HG02981 (cell line): ENCODE data around the gene CMIP.
"Not testable (repeated sequence)": the region's sequence is repeated elsewhere in the genome, so short reads cannot be mapped to it uniquely, and the experiment has no call there.

ENCODE experiments used
- ATAC-seq: cut with Tn5 transposase; IDR thresholded peaks from one replicate; pipeline ENCODE4 v1.9.1; 2021; ENCODE audit warnings: mild to moderate bottlenecking, moderate library complexity; ENCODE audit not compliant: unreplicated experiment

Gene CMIP

DNA sequence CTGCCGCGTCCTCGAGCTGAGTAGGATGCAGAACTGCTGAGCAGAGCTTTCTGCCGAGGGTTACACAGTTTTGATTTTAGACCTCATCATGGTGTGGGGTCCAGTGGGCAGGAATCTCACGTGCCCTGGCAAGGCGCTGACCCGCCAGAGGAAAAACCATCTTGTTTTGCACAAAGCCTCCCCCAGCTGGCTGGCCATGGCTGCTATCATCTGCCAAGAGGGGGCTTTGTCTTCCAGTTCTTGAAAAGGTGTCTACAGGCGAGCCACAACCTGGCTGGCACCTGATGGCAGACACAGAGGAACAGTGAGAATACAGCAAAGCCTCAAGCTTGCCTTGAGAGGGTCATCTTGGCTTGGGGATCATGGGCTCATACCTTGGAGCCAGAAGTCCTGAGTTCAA lies 118.3 kb downstream of the CMIP start:
- no peak for ATAC-seq

DNA sequence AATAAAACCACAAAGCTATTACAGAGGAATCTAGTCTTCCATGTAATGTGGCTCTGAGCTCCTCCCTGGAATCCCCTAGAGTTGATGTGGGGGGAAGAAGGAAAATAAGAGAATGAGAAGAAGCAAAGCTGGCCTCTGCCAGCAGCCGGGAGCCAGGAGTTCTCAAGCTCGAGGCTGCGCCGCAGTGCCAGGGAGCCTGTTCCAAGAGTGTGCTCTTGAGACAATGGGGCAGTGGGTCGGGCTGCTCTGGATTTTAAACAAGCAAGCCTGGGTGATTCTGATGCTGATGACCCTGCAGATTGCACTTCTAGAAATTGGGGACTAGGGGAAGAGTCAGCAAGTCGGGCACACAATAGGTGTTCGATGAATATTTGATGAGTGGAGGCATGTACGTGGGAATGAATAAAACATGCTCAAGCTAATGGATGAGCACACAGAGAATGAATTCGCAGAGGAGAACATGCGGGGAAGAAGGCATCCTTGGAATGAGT lies 119.9 kb downstream of the CMIP start:
- no peak for ATAC-seq

DNA sequence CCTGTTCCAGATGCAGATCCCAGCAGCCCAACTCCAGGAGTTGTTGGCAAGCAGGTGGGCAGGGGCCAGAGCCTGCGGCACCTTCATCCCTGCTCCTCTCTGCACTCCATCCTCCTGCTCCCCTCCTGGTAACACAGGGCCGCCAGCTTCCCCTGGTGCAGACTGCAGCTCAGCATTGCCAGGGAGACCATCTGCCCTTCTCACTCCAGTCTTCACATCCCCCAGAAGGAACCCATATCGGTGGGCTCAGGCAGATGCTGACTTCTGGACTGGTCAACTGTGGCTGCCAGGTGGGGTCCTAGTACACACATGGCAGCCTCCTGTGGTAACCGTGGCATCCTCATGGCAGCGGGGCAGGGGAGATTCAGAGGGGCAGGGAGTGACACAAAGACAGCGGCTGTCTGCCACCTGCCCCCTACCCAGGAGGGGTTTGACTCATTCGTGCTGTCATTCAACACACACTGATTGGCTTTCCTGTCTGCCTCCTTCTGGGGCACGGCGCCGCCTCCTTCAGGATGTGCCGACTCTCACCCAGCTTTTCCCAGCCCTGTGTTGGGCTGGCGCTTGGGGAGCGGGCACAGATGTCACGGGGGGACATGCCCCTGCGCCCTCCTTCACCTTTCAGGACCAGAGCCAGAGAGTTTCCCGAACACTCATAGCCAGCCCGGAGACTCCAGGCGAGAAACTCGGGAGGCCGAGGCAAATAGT lies 120.9 kb downstream of the CMIP start:
- no peak for ATAC-seq

DNA sequence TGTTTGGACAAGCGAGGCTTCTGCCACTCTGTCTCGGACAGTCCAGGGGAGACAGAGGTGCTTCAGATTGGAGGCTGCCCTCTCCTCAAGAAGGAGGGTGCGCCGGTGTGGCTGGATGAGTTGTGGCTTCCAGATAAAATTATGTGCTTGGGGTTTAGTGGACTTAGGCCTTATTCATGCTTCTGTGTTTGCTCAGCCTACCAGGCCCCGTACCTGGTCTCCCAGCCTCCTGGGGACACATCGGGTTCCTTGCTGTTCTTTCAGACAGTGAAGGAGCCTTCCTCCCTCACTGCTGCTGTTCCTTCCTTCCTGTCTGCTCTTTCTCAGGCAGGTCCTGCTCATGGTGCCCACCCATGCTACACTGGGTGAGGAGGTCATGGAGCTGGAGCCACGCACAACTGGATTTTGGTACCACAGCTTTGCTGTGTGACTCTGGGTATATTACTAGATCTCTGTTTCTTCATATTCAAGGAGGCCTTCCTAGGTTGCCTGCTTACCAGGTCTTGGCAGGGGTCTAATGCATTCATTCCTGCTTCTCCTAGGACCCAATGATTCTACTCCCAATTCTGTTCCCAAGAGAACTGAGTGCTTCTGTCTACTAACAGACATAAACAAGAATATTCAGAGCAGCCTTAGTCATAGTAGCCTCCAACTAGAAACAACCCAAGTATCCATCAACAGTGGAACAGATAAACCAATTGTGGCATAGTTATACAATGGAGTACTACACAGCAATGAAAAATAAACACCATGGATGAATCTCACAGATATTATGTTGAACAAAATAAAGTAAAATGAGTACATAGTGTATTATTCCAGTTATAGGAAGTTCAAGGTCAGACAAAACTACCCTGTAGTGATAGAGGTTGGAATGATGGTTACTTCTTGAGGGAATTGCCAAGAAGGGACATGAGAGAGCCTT lies 121.7 kb downstream of the CMIP start:
- ATAC-seq = no peak

DNA sequence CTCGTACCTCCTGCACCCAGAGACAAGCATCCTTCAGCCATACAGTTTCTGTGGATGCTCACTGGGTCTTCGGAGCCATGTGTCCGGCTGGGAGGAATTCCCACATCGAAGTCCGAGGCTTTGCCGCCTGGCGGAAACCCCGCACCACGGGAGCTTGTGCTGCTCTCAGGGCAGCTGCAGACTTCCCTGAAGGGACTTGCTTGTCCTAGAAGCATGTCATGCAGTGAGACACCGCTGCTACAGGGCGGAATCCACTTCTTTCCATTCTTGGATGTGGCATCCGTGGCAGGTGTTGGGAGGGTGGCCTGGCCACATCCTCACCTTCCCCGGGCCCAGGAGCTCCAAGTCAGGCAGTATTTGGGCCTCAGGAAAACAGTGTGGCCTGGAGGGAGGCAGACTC lies 122.5 kb downstream of the CMIP start:
- no peak for ATAC-seq

DNA sequence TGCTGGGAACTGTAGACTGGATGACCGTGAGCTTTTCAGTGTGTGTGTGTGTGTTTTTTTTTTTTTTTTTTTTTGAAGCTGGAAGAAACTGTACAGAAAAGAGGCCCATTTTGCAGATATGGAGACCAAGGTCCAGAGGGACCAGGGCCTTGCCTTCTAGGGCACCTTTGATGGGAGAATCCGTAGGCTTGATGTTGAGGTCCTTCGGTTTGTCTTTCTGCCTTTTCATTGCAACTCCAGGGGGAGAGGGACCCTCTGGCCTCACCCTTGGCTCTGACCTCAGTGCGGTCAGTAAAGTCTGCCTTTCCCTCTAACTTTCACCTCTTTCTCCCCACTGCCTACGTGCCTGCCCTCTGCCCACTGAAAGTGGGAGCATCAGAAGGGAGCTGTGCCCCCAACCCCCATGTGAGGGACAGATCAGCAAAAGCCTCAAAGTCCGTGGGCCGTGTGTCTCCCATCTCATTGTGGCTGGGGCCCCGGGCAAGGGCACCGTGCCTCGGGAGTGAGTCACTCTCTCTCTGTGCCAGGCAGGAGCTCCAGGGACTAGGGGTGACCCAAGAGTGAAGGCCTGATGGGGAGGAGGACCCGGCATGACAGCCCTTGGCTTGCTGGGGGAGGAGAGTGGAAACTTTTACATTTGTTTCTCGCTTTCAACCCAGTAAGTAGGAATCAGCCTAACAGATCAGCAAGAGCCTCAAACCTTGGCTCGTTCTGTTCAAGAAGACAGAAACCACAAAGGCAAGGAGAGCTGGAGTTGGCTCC lies 123.6 kb downstream of the CMIP start:
- ATAC-seq = no peak

DNA sequence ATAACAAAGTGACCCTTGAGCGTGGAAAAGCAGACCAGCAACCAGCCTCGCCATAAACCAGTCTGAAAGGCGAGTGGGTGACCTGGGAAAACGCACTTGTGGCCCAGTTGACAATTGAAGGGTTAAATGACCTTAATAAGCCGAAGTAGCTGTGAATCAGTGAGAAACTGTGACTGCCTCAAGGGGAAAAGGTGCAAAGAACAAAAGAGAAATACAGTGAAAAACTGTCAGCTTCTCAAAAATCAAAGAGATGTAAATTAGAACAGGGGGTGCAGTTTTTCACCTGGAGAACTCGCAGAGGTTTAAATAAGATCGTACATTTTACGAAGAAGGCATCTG lies 124.1 kb downstream of the CMIP start:
- ATAC-seq = no peak

DNA sequence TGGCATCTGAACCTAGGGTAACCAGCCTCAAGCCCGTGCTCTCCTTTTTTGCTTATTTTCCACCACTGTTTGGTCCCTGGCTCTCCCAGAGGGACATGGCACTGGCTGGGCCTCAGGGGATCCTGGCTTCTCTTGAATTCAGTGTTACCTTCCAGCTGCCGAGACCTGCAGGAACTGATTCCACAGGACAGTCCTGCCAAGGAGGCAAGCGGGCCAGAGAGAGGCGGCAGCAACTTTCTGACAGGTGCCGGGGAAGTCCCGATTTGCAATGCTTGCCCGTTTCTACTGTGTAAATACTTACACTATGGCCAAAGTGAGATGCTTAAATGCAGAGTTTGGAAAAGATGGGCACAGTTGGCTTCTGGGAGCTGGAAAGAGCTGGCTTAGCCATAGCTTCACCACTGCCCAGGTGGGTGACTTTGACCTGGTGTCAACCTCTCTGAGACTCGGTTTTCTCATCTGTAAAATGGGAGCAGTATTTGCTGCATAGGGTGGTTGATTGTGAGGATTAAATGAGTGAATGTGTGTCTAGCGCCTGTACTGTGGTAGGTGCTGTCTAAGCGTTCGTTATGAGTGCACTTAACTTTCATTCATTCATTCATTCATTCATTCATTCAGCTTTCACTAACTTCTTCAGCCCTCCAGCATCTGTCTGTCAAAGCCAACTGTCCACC lies 124.9 kb downstream of the CMIP start:
- no peak for ATAC-seq

DNA sequence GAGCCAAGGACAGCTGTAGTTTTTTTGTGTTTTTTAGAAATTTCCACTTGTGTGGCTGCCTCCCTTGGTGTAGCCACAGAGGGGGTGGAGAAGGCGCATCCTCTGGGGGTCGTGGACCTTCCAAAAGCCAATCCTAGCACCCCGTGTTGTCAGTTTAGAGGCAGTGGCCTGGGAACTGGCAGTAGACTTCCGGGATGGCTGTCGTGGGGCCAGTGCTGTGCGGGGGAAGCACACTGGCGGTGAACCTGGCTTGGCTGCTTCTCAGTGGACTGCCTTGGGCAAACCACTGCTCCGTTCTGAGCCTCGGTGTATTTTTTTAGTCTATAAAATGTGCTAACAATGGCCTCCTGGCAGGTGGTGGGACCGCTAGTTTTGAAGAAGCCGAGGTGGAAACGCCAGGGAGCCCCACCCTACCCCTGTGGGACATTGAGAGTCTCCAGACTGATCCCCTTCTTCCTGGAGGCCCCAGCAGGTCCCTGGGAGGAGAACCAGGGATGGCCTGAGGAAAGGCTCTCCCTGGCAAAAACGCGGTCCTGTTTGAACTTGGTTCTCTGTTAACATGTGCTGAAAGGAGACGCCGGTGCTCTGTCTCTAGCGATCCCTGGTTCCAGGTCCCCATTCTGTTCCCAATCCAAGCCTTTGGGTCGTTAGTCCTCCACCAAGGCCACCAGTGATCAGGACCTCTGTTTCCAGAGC lies 125.7 kb downstream of the CMIP start:
- ATAC-seq = no peak

DNA sequence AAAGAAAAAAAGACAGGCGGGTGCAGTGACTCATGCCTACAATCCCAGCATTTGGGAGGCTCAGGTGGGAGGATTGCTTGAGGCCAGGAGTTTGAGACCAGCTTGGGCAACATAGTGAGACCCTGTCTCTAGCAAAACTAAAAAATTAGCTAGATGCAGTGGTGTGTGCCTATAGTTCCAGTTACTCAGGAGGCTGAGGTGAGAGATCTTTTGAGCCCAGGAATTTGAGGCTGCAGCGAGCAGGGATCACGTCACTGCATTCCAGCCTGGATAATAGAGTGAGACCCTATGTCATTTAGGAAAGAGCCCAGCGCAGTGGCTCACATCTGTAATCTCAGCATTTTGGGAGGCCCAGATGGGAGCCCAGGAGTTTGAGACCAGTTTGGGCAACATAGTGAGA lies 126.6 kb downstream of the CMIP start:
- ATAC-seq = no peak

DNA sequence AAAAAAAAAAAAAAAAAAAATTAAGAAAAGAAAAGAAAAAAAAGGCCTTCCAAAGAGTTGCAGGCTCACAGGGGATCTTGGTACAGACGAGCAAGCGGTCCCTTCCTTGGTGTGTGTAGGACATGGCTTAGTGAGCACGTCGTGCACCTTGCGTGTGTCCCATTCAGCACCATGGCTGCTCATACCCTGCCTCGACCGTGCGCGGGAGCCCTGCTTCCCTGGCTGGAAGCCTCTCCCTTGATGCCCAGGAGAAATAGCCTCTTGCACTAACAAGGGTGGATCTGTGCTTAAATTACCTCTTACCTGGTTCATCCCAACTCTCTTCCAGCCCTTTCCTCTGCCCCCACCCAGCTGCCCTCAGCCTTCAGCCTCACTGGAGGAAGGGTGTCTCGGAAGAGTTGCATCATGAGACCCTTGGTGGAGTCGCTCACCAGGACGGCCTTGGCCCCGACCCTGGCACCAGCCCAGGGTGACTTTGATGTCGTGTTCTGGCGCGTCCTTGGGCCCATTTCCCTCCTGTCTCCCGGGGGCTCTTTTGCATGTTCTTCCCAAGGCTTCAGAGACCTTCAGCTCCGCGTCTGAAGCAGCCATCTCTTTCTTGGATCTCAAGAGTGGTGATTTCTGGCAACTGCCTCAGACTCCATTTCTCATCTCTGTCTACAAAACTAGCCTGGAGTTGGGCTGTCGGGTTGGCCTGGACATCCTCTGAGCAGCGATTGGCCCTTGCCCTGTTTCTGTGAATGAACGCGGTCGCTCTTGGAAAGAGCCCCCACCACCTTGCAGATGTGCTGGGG lies 127.2 kb downstream of the CMIP start:
- ATAC-seq = no peak

DNA sequence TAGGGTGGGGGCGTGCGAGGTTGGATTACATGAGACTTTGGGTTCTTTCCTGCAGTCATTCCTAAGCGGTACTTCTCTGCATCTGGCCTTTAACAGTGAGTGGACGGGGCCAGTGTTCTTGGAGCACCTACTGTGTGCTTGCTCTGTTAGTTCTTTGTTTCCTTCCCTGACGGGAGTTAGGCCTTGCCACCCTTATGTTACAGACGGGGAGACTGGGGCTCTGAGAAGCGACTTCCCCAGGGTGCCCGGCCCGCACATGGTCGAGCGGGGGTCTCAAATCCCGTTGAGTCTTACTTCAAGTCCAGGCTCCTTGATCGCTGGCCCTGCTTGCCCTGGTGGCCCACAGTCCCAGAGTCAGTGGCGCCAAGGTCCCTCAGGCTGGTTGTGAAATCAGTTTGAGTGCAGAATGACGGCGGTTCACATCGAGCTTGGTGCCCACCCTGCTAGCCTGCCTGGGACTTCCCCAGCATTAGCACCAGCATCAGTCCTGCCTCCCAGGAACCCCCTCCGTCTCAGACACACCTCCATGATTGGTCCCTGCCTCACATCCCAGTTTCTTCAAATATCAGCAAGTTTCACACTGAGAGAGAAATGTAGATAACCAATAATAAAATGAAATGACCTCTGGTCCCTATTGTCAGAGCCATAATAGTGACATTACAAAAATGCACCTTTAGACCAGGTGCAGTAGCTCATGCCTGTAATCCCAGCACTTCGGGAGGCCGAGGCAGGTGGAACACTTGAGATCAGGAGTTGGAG lies 128.0 kb downstream of the CMIP start:
- ATAC-seq = no peak

DNA sequence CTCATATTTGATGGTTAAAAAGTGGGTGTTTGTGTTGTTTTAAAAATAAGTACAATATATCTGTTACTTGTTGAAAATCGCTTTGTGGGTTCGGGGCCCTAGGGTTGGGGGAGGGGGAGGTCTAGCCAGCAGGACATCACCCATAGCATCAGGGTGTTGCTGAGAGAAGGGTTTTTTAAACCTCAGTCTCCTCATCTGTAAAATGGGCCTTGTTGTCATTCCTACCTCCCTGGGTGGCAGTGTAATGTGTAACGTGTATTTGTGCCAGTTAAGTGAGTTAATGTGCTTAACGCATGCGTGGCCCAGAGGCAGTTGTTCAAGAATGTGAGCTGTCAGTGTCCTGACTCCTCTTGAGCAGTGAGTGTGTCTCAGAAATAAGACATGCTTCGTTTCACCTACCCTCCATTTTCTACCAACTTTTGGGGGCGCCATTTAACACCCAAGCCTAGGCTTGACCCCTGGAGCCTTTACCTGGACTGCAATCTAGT lies 129.0 kb downstream of the CMIP start:
- no peak for ATAC-seq

DNA sequence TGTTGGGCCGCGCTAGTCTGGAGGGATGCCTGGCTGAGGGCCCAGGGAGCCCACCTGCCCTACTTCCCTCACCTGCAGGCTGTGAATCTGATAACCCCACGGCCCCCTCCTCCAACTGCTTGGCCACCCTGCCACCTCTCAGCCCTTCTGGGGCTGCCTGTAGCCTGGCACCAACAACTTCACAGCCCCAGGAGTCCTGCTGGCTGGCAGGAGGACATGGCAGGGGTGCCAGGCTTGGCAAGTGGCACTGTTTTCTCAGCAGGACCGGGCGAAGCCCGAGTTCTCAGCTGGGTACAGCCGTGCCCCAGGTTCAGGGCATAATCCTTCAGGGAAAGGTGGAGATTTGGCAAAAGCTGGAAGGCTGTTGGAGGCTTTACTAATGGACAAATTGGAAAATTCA lies 129.6 kb downstream of the CMIP start:
- no peak for ATAC-seq

DNA sequence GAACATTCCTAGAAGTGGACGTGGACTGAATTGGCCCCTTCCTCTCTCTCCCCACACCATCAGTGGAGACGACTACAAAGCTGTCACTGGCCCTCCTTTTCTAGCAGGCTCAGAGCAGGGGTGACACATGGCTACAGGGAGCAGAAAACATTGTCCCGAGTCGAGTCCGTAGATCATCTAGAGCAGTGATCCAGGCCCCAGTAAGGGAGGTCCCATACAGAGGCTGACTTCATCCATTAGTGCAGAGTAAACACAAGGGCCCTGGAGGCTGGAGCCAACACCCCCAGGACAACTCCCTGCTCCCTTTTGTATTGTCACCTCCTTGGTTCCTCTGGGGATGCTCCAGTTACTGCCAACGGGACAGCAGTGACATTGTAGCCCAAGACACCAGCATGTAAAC lies 130.7 kb downstream of the CMIP start:
- no peak for ATAC-seq

DNA sequence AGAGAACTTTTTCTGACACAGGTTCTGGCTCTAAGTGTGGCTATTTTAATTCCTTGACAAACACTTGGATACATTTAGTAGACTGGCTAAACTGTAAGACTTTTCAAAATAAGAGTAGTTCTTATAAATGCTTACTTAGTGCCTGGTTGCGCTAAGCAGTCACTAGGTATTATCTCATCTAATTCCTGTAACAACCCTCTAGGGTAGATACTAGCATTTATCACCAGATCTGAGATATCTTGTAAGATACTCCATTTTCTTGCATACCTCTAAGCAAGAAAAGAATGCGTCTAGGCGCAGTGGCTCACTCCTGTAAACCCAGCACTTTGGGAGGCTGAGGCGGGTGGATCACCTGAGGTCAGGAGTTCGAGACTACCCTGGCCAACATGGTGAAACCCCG lies 131.2 kb downstream of the CMIP start:
- no peak for ATAC-seq

DNA sequence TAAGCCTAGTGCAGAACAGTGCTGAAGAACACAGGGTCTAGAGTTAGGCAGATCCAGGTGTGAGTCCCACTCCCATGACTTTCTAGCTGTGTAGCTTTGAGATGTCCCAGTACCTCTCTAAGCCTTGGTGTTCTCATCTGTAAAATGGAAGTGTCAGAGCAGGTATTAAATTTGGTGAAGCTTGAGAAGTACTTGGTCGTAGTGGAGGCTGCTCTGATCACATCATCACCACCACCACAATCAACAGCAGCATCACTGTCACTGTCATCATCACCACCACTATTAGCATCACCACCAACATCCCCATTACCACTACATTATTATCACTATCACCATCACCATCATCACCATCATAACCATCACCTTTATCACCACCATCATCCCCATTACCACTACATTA lies 132.1 kb downstream of the CMIP start:
- ATAC-seq = no peak

DNA sequence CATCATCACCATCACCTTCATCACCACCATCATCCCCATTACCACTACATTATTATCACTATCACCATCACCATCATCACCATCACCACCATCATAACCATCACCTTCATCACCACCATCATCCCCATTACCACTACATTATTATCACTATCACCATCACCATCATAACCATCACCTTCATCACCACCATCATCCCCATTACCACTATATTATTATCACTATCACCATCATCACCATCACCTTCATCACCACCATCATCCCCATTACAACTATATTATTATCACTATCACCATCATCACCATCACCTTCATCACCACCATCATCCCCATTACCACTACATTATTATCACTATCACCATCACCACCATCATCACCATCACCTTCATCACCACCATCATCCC lies 132.7 kb downstream of the CMIP start:
- ATAC-seq = not testable (repeated sequence)

DNA sequence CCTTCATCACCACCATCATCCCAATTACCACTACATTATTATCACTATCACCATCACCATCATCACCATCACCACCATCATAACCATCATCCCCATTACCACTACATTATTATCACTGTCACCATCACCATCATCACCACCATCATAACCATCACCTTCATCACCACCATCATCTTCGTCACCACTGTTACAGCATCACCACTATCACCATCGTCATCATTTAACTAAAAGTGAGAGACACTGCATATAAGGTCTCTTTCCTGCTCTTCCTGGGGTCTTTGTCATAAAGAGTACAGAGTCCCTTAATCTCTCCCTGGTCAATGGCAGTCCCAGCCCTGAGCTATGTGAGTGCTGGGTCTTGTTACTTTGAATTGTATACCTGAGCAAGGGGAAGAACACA lies 133.5 kb downstream of the CMIP start:
- no peak for ATAC-seq
